ENCODE results near the gene CTNNAL1. TPM values are rescaled to one million over a fixed set of nuclear protein-coding genes. Genes with fewer than 3 reads are reported as not detected.
"Not testable (repeated sequence)": the region's sequence is repeated elsewhere in the genome, so short reads cannot be mapped to it uniquely, and the experiment has no call there.

The CTNNAL1 gene
- total RNA-seq, 1 donor from 2014 or later, result 69.4 TPM

DNA sequence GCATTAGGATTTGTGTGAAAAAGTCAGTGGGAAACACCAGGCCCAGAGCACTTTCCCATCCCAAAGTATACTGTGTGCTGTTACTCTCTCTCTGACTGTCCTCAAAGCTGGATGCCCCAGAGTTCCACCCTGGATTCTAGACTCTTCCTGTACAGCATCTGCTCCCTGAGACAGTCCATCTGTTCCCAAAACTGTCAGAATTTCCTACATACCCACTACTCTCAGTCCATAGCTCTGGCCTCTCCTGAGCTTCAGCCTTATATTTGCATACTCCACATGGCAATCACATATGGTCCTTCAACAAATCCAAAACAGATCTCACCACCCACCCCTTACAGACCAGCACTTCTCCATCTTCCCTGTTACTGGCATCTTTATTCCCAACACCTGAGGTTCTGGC, 88.8 kb downstream of the CTNNAL1 start:
- intact Hi-C loops (cut with DNase I), result no loop called here

DNA sequence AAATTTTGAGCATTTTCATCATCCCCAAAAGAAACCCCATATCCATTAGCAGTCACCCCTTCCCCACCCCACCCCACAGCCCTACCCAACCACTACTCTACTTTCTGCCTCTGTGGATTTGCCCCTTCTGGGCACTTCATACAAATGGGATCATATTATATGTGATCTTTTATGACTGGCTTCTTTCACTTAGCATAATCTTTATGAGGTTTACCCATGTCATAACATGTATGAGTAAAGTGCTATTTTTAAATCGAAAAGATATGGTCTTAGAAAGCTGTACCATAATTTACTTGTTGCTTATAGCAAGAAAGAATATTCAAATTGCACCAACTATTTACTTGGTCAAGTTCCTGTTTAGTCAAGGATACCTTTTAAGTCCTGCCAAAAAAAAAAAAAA, 92.1 kb downstream of the CTNNAL1 start:
- intact Hi-C loops (cut with DNase I), result no loop called here
- Histone ChIP-seq H3K27me3 (no peaks in the 10 kb centered on the region), H3K27ac (no peak overlapping the region), H3K4me1 (no peaks in the 10 kb centered on the region), H3K9me3 (no peaks in the 10 kb centered on the region), H3K36me3 (peaks cover 91% of the 10 kb centered on the region), H3K4me3 (no peak overlapping the region)
- ATAC-seq (no peak), DNase-seq (no peak)
- TF ChIP-seq CTCF (IDR thresholded peaks at IDR 0.05), result no peak

More for the DNA sequence above, 88.8 kb downstream of the CTNNAL1 start:
- ATAC-seq, result no peak
- Histone ChIP-seq H3K36me3 (peaks cover 94% of the 10 kb centered on the region), H3K9me3 (no peaks in the 10 kb centered on the region), H3K27ac (no peak overlapping the region), H3K4me3 (no peak overlapping the region), H3K4me1 (no peaks in the 10 kb centered on the region), H3K27me3 (no peaks in the 10 kb centered on the region)
- TF ChIP-seq CTCF (IDR thresholded peaks at IDR 0.05), result no peak
- no peak for DNase-seq

DNA sequence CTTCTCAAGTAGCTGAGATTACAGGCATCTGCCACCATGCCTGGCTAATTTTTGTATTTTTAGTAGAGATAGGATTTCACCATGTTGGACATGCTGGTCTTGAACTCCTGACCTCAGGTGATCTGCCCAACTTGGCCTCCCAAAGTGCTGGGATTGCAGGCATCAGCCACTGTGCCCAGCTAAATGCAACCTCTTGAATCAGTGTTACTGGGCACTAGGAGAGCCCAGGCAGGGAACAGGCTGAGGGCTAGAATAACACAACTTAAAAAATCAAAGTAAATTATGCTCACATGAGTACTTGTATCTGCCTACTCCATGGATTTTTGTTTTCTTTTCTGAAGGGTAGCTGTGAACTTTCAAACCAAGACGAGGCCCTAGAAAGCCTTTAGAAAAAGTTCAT, 92.9 kb downstream of the CTNNAL1 start:
- ATAC-seq, result not testable (repeated sequence)

DNA sequence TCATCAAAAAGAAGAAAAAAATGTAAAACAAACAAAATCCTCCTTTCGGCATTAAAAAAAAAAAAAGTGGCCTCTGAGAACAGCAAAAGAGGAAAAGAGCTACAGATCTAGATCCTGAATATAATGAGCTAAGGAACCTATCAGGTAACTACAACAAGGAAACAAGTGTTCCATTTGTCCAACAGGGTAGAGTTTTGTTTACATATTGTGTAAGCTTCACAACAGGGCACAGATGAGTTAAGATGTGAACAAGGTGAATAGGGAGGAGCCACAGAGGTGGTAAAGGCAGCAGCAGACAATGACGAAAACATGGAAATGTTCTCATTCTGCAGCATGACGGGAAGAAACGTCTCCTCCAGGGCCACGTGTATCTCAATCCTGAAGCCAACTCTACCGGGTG, 93.8 kb downstream of the CTNNAL1 start:
- no peak for DNase-seq
- no peaks in the 10 kb centered on the region for H3K4me1 ChIP-seq
- ATAC-seq, result no peak

More for the DNA sequence above, 92.9 kb downstream of the CTNNAL1 start:
- H3K4me1 ChIP-seq; intact Hi-C loops (cut with DNase I); H3K4me3 ChIP-seq; DNase-seq; H3K27me3 ChIP-seq; H3K9me3 ChIP-seq; H3K27ac ChIP-seq: not testable (repeated sequence)
- peaks cover 91% of the 10 kb centered on the region for H3K36me3 ChIP-seq

DNA sequence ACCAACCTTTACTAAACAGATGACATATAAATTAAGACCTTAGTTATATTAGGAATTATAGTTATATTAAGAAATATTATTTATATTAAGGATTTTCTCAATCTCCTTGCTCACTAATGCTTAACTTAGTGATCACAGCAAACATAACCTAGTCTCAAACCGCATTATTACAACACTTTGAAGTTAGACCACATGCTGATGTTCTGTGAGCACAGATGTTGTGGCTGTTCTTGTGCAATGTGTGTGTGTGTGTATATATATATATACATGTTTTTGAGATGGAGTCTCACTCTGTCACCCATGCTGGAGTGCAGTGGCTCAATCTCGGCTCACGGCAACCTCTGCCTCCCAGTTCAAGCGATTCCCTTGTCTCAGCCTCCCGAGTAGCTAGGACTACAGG, 99.9 kb downstream of the CTNNAL1 start:
- no peak for DNase-seq
- TF ChIP-seq CTCF (IDR thresholded peaks at IDR 0.05), result no peak
- no peaks in the 10 kb centered on the region for H3K4me1 ChIP-seq
- no peak overlapping the region for H3K27ac ChIP-seq
- H3K4me3 ChIP-seq, result no peak overlapping the region
- ATAC-seq, result no peak
- intact Hi-C loops (cut with DNase I), result no loop called here
- no peaks in the 10 kb centered on the region for H3K27me3 ChIP-seq
- H3K36me3 ChIP-seq, result peaks cover 88% of the 10 kb centered on the region
- no peaks in the 10 kb centered on the region for H3K9me3 ChIP-seq

More for the DNA sequence above, 93.8 kb downstream of the CTNNAL1 start:
- Histone ChIP-seq H3K27ac (no peak overlapping the region), H3K27me3 (no peaks in the 10 kb centered on the region), H3K4me3 (no peak overlapping the region), H3K36me3 (peaks cover 91% of the 10 kb centered on the region), H3K9me3 (no peaks in the 10 kb centered on the region)
- intact Hi-C loops (cut with DNase I), result no loop called here
- TF ChIP-seq CTCF (IDR thresholded peaks at IDR 0.05), result no peak

GRCh38 chr9:108911820-108912219, 101.5 kb downstream of the CTNNAL1 start:
- intact Hi-C loops (cut with DNase I), result no loop called here
- Histone ChIP-seq H3K4me1 (no peaks in the 10 kb centered on the region), H3K27me3 (no peaks in the 10 kb centered on the region), H3K27ac (no peak overlapping the region), H3K4me3 (no peak overlapping the region), H3K9me3 (no peaks in the 10 kb centered on the region), H3K36me3 (peaks cover 89% of the 10 kb centered on the region)
- DNase-seq (no peak), ATAC-seq (no peak)
- TF ChIP-seq CTCF (IDR thresholded peaks at IDR 0.05), result no peak
